ENCODE measurements around the gene NUCB2. TPM values are rescaled to one million over a fixed set of nuclear protein-coding genes. Genes with fewer than 3 reads are reported as not detected.

Gene NUCB2
- total and polyA plus RNA-seq, 12 donors = 41.8 to 339 (median 85.5) TPM

DNA sequence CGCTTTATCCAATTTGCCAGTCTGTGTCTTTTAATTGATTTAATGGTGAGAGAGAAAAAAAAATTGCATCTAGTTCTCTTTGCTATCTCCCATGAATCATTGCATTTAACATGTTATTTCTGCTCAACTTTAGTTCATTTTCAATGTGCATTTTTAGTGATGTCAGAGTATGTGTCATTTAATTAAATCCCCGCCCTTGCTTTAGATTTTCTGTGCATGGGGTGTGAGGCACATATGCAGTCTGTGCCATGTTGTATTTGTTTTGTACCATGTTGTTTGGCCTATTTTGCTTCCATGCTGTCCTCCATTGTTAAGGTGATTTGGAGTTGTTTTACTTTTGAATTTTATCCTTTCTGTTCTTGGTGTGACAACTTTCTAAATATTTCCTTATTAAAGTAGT is 66.7 kb downstream of the NUCB2 start:
- WGBS, 4 donors = 89 to 99% (median 95%) methylated on average over 2 of the region's 2 CpGs
- intact Hi-C loops (cut with DNase I) = no loop called here

DNA sequence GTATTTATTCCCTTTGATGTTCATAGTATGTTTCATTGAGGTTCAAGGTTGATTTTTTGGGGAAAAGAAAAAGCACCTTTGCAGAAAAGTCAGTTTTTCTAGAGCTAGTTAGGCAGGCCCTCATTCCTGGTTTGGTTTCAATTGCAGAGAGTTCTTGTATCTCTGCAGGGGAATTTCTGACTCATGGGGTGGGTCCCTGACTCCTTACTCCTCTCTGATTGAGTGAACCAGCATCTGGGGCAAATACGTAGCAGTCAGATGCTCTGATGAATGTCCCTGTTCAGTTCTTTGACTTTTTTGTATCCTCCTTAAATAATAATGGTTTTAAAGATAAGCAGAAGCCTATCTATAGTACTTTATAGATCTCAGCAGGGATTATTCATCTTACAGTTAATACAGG is 67.4 kb downstream of the NUCB2 start:
- H3K9me3 ChIP-seq (replicated peaks in 1 of 3) = no peaks in the 10 kb centered on the region
- TF ChIP-seq, protein P1, sequence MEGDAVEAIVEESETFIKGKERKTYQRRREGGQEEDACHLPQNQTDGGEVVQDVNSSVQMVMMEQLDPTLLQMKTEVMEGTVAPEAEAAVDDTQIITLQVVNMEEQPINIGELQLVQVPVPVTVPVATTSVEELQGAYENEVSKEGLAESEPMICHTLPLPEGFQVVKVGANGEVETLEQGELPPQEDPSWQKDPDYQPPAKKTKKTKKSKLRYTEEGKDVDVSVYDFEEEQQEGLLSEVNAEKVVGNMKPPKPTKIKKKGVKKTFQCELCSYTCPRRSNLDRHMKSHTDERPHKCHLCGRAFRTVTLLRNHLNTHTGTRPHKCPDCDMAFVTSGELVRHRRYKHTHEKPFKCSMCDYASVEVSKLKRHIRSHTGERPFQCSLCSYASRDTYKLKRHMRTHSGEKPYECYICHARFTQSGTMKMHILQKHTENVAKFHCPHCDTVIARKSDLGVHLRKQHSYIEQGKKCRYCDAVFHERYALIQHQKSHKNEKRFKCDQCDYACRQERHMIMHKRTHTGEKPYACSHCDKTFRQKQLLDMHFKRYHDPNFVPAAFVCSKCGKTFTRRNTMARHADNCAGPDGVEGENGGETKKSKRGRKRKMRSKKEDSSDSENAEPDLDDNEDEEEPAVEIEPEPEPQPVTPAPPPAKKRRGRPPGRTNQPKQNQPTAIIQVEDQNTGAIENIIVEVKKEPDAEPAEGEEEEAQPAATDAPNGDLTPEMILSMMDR (IDR thresholded peaks at IDR 0.05) = no peak
- no peak for TF ChIP-seq POLR2A (IDR thresholded peaks at IDR 0.05)
- no peaks in the 10 kb centered on the region for H3K4me1 ChIP-seq (replicated peaks in 1 of 2)
- intact Hi-C loops (cut with DNase I) = no loop called here
- H3K27ac ChIP-seq = no peak overlapping the region
- no peaks in the 10 kb centered on the region for H3K36me3 ChIP-seq (replicated peaks in 1 of 2)
- 80 to 100% (median 93%) methylated on average over 1 of the region's 1 CpG for WGBS, 4 donors
- no peak overlapping the region for H3K4me3 ChIP-seq
- H3K27me3 ChIP-seq = no peaks in the 10 kb centered on the region
- DNase-seq = peak in 1 of 7 donors; percentile 40

More for the DNA sequence above, 66.7 kb downstream of the NUCB2 start:
- Histone ChIP-seq H3K36me3 (replicated peaks in 1 of 2) (no peaks in the 10 kb centered on the region), H3K4me3 (no peak overlapping the region), H3K9me3 (replicated peaks in 1 of 3) (no peaks in the 10 kb centered on the region), H3K27ac (no peak overlapping the region), H3K4me1 (replicated peaks in 1 of 2) (no peaks in the 10 kb centered on the region), H3K27me3 (no peaks in the 10 kb centered on the region)
- TF ChIP-seq, protein P1 (IDR thresholded peaks at IDR 0.05) = no peak
- no peak for TF ChIP-seq POLR2A (IDR thresholded peaks at IDR 0.05)
- DNase-seq = no peak

DNA sequence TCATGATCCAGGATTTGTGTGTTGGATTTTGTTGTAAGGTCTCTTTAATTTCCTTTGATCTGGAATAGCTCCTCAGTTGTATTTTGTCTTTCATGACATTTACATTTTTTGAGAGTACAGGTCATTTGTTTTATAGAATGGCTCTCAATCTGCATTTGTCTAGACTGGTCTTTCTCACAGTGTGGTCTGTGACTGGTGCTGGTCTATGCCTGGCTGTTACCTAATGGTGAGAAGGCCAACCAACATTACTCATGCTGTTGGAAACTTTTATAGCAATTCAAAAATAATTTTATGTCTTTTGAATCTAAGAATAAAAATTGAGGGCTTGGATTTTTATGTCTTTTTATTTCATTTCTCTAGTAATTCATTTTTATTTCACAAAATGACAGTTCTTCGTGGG is 71.1 kb downstream of the NUCB2 start:
- Histone ChIP-seq H3K27ac (no peak overlapping the region), H3K4me1 (replicated peaks in 1 of 2) (peaks cover 4 to 6% of the 10 kb centered on the region in 2 donors), H3K36me3 (replicated peaks in 1 of 2) (no peaks in the 10 kb centered on the region), H3K9me3 (replicated peaks in 1 of 3) (no peaks in the 10 kb centered on the region), H3K4me3 (no peak overlapping the region), H3K27me3 (no peaks in the 10 kb centered on the region)
- DNase-seq = no peak
- intact Hi-C loops (cut with DNase I) = no loop called here
- no peak for TF ChIP-seq POLR2A (IDR thresholded peaks at IDR 0.05)
- TF ChIP-seq, protein P1 (IDR thresholded peaks at IDR 0.05) = no peak
- 63 to 97% (median 82%) methylated on average over 1 of the region's 1 CpG for whole genome bisulfite sequencing, 4 donors

DNA sequence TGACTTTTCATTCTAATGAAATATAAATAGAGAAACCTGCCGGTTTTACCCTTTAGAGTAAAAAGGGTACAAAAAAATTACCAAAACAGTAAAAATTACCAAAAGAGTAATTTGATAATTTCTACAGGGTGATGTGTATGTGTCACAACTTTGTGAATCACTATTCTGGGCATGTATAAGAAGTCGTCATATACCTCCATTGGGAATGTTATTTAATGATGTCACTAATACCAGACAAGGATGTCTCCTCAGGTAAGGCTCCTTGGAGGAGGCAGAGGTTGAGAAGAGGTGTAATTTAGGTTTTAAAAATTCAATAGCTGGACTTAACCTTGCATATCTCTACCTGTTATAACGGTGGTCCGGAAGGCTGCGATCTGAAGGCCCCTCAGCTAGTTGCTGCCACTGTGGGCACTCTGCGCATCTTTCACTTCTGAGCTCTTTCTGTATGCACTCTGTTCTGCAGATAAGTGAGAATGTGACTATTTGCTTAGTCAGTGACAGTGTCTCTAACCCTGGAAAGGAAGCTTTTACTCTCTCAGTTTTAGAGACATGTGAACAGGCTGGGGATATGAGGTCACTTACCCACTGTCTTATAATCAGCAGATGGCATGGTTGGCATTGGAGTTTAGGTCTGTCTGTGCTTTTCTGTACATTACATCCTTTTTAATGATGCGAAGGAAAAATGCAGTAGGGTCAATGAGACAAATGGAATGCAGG is 74.1 kb downstream of the NUCB2 start:
- no peaks in the 10 kb centered on the region for H3K36me3 ChIP-seq (replicated peaks in 1 of 2)
- intact Hi-C loops (cut with DNase I) = loop anchor here in 1 of 2 donors (10.0 kb wide), 1 partner anchor 126 kb away; no protein-coding TSS in a partner anchor
- H3K27me3 ChIP-seq = no peaks in the 10 kb centered on the region
- H3K4me1 ChIP-seq (replicated peaks in 1 of 2) = peaks cover 8 to 20% of the 10 kb centered on the region in 2 donors
- no peak overlapping the region for H3K27ac ChIP-seq
- TF ChIP-seq, protein P1 (IDR thresholded peaks at IDR 0.05) = no peak
- no peak for TF ChIP-seq POLR2A (IDR thresholded peaks at IDR 0.05)
- no peak for DNase-seq
- no peaks in the 10 kb centered on the region for H3K9me3 ChIP-seq (replicated peaks in 1 of 3)
- H3K4me3 ChIP-seq = no peak overlapping the region
- 93 to 98% (median 97%) methylated on average over 7 of the region's 7 CpGs for WGBS, 4 donors
